HG03039 (cell line): ENCODE data around the gene OGG1.
"Not testable (repeated sequence)": the region's sequence is repeated elsewhere in the genome, so short reads cannot be mapped to it uniquely, and the experiment has no call there.

Source experiments
- ATAC-seq: cut with Tn5 transposase; IDR thresholded peaks from one replicate; pipeline ENCODE4 v1.9.1; 2021; ENCODE audit warnings: mild to moderate bottlenecking, moderate library complexity; ENCODE audit not compliant: unreplicated experiment

OGG1 gene

DNA sequence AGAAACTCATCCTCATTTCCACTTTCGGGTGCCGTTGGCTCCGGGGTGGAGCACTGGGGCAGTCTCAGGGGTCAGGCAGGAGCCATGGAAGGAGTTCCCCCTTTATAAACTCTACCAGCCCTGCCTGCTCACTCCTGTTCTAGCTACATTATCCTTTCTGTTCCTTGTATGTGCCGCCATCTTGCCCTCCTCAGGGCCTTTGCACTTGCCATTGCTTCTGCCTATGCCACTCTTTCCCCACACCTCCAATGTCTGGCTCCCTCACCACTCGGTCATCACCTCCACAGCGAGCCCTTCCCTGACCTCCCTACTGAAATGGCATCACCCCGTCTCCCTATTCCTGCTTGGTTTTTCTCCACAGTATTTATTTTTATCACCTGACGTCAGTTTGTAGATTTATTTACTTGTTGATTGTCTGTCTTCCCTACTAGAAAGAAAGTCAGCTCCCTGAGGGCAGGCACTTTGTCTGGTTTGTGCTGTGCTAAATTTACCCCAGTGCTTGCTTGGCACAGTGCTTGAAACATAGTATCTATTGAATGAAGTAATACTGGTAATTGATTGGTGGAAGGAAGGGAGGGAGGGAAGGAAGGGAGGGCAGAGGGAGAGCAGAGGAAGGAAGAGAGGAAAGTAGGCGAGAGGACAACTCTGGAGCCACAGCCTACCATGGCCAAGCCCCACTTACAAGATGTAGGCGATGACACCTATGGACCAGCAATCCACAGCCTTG lies 11.2 kb downstream of the OGG1 start:
- ATAC-seq: no peak

- ATAC-seq: no peak
These were observed 12.2 kb downstream of the OGG1 start for GRCh38 chr3:9761919-9762318.

DNA sequence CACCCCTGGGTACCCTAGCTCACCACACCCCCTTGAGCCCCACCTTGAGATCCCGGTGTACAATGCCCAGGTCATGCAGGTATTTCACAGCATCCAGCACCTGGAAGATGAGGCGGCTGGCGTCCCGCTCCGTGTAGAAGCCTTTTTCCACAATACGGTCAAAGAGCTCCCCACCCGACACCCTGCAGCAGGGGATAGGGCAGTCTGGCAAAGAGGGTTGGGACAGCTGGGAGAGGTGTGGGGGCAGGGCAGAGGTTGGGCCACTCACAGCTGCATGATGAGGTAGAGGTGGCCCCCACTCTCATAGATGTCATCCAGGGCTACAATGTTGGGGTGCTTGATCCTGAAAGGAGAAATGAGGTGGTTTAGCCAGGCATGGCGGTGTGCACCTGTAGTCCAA lies 13.1 kb downstream of the OGG1 start:
- no peak for ATAC-seq

GRCh38 chr3:9765865-9766264 lies 16.1 kb downstream of the OGG1 start:
- ATAC-seq: no peak

- no peak for ATAC-seq
These were observed 17.7 kb downstream of the OGG1 start for GRCh38 chr3:9767418-9767817.

GRCh38 chr3:9768141-9768775 lies 18.5 kb downstream of the OGG1 start:
- ATAC-seq: no peak

- ATAC-seq: no peak
These were observed 19.3 kb downstream of the OGG1 start for GRCh38 chr3:9769012-9769411.

GRCh38 chr3:9769426-9770275 lies 19.9 kb downstream of the OGG1 start, which contains the start of gene CAMK1:
Gene CAMK1, minus strand, starts transcription at chr3:9769947. Its CDS starts 2,198 bp downstream, at chr3:9767749.
- ATAC-seq: peak; percentile 72

DNA sequence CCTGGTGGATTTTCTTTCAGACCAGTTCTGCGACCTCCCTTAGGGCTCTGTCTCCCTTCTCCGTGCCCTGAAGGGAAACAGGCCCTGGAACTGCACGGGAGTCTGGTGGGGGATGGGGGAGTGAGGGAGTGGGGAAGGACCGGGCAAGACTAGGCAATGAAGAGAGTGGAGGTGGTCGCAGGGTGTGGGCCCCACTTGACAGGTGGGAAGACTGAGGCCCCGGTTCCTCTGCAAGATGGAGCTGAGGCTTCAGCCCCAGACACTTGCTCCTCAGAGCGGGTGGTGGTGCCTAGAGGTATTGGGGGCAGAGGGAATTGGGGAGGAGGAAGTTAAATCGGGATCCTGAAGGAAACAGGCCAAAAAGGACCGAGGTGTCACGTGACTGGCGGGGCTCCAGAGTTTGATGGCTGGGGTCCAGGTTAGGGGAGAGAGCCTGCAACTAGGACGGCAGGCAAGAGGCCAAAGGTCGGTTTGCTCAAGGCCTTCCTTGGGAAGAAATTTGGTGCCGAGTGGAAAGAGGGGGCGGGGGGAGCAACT lies 20.6 kb downstream of the OGG1 start:
- no peak for ATAC-seq

- ATAC-seq: not testable (repeated sequence)
These were observed 21.3 kb downstream of the OGG1 start for GRCh38 chr3:9771007-9771406.

DNA sequence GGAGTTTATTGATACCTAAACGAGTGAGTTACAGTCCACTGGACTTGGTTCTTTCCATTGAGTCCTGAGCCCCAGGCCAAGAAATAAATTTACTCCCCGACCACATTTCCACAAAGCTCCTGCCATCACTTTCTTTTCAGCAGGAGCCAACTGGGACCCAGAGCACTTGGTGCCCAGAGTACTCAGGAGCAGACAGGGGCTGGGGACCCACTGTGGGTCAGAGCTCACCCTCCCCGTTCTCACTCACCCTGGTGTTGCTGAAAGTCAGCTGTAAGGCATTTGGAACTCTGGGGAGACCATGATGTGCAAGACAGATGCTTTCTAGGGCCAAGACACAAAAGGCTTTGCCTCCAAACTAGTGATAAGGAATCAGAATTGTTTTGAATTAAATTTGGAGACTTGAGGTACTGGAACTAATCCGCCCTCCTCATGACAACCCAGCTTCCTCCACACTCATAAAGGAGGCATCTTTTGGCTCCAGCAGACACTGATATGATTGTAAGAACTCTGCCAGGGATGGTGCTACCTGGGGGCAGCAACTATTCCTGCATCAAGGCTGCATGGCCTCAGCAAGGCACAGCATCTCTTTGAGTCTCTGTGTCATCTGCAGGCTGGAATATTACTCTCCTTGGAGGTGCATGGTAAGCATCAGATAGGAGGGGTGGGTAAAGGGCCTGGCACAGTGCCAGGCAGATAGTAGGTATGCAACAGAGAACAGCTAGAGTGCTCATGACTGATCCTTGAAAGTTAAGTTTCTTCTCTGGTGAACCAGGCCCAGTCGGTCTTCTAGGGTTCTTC lies 27.3 kb downstream of the OGG1 start:
- no peak for ATAC-seq

DNA sequence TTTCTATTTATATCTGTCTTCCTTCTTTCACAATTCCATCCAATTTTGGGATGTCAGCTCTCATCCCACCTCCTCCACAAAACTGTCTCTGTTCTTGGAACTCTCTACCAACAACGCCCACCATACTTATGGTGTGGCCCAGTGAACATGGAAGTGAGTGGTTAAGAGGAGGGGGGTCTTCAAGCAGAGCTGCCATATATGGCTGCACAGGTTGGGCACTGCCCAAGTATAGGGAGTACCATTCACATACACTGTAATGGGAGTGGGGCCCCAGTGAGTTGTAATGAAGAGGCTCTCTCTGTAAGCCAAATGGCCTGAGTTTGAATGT lies 27.9 kb downstream of the OGG1 start:
- ATAC-seq: no peak

- no peak for ATAC-seq
These were observed 28.7 kb downstream of the OGG1 start for GRCh38 chr3:9778143-9779074.

- no peak for ATAC-seq
These were observed 29.4 kb downstream of the OGG1 start for GRCh38 chr3:9779075-9779593.

- ATAC-seq: no peak
These were observed 30.1 kb downstream of the OGG1 start for GRCh38 chr3:9779721-9780457.

GRCh38 chr3:9780458-9780812 lies 30.7 kb downstream of the OGG1 start:
- ATAC-seq: no peak

DNA sequence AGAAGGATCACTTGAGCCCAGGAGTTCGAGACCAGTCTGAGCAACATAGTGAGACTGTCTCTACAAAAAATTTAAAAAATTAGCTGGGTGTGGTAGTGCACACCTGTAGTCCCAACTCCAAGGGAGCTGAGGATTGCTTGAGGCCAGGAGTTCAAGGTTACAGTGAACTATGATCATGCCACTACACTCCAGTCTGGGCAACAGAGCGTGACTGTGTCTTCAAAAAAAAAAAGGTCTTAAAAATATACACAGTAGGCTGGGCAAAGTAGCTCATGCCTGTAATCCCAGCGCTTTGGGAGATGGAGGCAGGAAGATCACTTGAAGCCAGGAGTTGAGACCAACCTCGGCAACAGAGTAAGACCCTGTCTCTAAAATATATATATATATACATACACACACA lies 31.2 kb downstream of the OGG1 start:
- no peak for ATAC-seq

DNA sequence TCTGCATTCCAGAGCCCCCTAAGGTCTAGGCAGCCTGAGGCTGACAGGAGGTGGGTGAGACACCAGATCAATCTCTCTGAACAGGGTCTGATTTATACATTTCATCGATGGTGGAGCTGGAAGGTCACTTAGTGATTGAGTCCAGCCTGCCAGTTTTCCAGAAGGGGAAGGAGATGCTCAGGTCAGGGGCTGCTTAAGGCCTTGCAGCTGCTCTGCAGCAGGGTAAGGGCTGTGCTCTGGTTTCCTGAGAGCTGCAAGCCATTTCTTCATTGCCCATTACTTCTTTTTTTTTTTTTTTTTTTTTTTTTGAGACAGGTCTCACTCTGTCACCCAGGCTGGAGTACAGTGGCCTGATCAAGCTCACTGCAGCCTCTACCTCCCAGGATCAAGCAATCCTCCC lies 31.8 kb downstream of the OGG1 start:
- ATAC-seq: no peak
